ENCODE results near the gene ECSIT.
"Not testable (repeated sequence)": the region's sequence is repeated elsewhere in the genome, so short reads cannot be mapped to it uniquely, and the experiment has no call there.

The ECSIT gene, protein sequence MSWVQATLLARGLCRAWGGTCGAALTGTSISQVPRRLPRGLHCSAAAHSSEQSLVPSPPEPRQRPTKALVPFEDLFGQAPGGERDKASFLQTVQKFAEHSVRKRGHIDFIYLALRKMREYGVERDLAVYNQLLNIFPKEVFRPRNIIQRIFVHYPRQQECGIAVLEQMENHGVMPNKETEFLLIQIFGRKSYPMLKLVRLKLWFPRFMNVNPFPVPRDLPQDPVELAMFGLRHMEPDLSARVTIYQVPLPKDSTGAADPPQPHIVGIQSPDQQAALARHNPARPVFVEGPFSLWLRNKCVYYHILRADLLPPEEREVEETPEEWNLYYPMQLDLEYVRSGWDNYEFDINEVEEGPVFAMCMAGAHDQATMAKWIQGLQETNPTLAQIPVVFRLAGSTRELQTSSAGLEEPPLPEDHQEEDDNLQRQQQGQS

DNA sequence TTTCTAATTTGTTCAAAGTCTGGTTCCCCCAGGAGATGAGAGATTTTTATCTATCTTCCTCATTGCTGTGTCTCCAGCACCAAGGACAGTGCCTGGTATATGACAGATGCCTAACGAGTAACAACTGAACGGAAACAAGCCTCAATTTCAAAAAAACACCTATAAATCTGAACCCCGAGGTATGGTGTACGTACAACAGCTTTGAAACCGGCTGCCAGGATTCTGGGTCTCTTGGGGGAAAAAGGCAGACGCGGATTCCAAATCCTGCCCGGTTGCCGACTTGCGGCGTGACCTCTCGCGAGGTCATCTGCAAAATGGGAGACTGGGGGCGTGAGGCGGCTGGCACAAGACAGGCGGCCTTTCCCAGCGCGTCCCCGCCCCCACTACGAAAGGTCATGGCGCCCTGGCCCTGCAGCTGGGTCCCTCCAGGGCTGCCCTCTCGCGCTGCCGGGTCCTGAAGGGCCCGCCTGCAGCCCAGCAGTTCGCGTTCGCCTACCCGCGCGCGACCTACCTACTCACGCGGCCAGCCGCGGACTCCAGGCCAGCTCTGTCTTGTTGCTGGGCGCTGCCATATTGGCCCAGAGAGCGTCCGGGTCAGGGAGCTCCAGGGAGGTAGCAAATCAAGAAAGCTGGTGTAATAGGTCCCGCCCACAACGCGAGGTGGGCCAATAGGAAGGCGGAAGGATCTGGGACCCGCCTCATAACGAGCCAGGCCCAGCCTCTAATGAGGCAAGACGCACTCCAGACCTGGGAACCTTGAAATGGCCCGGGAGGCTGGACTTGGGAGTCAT lies at the start of gene ECSIT:
Gene ECSIT (minus strand): TSS at position 584 of the 791 bp plus-strand sequence. CDS start 9,964 bp downstream, outside the sequence.
- peak; percentile 93 for DNase-seq

DNA sequence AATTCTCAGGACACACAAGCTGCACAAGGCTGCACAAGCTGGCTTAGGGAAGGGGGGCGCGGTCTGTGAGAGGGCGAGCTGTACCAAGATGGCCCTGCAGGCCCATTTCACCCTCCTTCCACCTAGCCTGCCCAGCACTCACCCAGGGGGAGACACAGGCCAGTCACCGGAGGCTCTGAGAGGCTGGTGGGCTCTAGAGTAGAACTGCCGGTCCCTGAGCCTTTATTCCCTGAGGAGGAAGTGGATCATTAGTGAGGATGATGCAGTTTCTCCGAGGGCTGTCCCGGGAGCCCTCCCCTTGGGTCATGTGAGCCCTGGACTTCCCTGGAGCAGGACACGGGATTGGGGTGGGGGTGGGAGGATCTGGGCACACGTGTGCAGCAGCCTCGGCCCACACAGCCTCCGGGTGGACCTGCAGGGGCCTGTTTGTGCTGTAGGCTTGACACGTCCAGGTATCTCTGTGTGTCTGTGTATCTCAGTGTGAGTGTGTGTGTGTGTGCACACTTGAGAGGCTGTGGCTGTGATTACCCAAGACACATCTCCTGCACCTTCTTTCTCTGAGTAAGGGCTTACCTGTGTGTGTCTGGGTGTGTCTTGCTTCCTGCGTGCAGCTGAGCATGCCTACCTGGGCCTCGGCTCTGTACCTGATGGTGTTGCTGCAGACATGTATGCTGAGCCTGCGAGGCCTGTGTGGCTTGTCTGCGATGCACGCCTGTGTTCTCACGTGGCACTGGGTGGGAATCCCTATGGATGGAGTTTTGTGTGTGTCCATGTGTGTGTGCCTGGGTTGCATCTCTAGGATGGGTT lies 48.7 kb upstream of the ECSIT start, which contains the start of gene ACP5:
Gene ACP5 (minus strand): TSS at position 195 of the 807 bp plus-strand sequence. CDS start 328 bp downstream, outside the sequence.
- DNase-seq = no peak

DNA sequence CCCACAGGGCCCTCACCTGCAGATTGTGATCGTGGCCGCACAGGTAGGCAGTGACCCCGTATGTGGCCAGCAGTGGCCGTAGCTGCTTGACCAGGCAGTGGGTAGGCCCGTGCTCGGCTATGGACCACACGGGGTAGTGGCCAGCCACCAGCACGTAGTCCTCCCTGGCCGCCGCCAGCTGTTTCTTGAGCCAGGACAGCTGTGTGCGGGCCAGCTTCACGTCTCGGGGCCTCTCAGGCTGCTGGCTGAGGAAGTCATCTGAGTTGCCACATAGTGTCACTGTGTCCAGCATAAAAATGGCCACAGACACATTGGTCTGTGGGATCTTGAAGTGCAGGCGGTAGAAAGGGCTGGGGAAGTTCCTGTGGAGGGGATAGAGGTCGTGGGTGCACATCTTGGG lies 47.3 kb upstream of the ECSIT start:
- no peak for DNase-seq

DNA sequence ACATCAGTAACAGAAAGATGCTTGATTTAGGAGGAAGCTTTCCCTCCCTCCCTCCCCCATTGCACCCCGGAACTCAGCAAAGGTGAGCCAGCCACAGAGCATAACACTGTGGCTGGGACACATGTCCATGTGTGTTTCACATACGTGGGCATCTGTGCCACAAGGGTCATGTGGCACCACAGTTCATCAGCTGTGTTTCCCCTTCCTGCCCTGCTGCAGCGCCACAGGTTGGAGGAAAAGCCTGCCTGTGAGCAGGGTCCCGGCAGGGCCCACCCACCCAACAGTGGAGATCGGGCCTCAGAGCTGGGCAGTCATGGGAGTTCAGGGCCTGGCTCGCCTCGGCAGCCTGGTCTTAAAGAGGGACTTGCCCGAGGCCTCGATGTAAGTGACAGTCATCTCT lies 45.8 kb upstream of the ECSIT start:
- no peak for DNase-seq

DNA sequence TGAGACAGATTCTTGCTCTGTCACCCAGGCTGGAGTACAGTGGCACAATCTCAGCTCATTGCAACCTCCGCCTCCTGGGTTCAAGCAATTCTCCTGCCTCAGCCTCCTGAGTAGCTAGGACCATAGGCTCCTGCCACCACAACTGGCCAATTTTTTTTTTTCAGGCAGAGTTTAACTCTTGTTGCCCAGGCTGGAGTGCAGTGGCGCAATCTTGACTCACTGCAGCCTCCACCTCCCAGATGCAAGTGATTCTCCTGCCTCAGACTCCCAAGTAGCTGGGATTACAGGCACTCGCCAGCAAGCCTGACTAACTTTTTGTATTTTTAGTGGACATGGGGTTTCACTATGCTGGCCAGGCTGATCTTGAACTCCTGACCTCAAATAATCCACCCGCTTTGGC lies 44.8 kb upstream of the ECSIT start:
- not testable (repeated sequence) for DNase-seq

DNA sequence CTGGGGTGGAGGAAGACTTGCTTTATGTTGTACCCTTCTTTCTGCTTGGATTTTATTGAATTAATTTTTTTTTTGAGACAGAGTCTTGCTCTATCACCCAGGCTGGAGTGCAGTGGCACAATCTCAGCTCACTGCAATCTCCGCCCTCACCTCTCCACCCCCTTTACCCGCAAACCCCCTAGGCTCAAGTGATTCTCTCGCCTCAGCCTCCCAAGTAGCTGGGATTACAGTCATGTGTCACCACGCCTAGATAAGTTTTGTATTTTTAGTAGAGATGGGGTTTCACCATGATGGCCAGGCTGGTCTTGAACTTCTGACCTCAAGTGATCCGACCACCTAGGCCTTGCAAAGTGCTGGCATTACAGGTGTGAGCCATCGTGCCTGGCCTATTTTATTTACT lies 44.4 kb upstream of the ECSIT start:
- not testable (repeated sequence) for DNase-seq

DNA sequence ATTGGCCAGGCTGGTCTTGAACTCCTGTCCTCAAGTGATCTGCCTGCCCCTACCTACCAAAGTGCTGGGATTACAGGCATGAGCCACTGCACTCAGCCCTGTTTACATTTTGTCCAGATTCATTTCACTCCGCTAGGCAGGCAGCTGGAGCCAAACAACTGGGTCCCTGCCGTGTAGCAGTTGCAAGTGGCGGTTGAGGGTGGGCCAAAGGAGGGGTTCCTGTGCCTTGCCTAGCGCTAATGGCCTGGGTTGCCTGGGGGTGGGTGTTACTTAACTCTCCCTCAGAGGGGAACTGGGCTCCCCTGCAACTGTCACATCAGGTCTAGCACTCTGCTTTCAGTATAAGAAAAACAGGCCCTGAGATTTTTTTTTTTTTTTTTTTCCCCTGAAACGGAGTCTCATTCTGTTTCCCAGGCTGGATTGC lies 41.1 kb upstream of the ECSIT start:
- DNase-seq = no peak

DNA sequence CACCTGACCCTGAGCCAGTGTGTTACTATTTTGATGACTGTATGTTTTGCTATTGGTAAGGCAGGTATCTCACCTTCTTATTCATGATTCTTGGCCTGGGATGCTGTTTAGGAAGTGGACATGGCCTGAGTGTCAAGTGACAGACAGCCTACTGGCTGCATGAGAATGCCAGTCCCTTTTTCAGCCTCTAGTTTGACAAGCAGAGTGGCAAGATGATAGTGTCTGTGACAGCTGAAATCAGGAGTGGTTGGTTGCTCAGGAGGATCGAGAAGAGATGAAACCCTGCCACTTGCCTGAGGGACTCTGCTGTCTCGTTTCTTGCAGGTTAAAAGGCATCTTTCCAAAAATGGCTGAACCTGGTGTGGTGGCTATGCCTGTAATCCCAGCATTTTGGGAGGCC lies 37.2 kb upstream of the ECSIT start:
- no peak for DNase-seq

DNA sequence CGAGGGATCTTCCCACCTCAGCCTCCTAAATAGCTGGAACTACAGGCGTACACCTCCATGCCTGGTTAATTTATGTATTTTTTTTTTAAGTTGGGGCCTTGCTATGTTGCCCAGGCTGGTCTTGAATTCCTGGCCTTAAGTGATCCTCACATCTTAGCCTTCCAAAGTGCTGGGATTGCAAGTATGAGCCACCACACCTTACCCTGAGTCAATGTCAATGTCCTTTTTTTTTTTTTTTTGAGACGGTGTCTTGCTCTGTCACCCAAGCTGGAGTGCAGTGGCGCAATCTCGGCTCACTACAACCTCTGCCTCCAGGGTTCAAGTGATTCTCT lies 36.7 kb upstream of the ECSIT start:
- DNase-seq = not testable (repeated sequence)

DNA sequence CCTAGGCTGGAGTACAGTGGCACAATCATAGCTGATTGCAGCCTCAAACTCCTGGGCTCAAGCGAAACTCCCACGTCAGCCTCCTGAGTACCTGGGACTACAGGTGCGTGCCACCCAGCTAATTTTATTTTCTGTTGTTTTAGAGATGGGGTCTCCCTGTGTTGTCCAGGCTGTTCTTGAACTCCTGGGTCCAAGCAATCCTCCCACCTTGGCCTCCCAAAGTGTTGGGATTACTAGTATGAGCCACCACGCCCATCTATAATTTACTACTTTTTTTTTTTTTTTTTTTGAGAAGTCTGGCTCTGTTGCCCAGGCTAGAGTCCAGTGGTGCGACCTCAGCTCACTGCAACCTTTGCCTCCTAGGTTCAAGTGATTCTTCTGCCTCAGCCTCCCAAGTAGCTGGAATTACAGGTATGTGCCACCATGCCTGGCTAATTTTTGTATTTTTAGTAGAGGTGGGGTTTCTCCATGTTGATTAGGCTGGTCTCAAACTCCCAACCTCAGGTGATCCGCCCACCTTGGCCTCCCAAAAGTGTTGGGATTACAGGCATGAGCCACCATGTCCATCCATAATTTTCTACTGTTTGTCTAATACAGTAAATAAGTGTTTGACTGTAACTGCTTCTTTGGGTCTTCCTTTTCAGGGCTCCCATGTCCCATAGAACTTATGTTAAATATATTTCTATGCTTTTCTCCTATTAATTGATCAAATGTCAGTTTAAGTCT lies 35.3 kb upstream of the ECSIT start:
- not testable (repeated sequence) for DNase-seq

DNA sequence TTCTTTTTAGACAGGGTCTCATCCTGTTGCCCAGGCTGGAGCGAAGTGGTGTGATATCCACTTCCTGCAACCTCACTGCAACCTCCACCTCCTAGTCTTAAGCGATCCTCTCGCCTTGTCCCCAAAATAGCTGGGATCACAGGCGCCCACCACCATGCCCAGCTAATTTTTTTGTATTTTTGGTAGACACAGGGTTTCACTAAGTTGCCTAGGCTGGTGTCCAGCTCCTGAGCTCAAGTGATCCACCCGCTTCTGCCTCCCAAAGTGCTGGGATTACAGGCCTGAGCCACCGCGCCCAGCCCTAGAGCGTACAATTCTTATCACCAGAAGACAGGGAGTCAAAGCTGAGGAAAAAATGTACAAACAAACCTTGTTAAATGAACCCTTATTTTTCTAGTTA lies 34.6 kb upstream of the ECSIT start:
- DNase-seq = no peak

DNA sequence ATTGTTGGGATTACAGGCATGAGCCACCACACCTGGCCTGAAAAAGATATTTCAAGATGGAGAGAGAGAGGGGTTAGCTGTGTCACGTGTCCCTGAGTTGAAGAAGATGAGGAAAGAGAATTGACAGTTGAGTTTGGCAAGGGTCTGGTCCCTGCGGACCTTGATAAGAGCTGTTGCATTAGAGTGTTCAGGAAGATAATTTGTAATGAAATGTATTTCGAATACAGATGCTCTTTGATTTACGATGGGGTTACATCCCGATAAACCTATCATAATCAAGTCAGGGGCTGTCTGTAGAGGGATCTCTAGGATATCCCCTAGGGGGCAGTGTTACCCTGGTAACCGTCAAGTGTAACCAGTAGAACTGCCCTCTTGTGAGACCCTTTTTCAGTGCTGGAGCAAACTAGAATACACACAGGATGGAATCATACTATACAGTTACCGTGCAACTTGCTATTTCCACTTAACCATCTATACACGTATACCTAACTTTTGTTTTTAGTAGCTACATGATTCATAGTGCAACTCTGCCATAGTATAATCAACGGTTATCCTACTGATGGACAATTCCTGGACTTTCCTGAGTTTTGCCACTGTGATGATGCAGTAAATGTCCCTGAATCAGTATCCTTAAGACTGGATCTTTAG lies 31.6 kb upstream of the ECSIT start:
- DNase-seq = no peak

DNA sequence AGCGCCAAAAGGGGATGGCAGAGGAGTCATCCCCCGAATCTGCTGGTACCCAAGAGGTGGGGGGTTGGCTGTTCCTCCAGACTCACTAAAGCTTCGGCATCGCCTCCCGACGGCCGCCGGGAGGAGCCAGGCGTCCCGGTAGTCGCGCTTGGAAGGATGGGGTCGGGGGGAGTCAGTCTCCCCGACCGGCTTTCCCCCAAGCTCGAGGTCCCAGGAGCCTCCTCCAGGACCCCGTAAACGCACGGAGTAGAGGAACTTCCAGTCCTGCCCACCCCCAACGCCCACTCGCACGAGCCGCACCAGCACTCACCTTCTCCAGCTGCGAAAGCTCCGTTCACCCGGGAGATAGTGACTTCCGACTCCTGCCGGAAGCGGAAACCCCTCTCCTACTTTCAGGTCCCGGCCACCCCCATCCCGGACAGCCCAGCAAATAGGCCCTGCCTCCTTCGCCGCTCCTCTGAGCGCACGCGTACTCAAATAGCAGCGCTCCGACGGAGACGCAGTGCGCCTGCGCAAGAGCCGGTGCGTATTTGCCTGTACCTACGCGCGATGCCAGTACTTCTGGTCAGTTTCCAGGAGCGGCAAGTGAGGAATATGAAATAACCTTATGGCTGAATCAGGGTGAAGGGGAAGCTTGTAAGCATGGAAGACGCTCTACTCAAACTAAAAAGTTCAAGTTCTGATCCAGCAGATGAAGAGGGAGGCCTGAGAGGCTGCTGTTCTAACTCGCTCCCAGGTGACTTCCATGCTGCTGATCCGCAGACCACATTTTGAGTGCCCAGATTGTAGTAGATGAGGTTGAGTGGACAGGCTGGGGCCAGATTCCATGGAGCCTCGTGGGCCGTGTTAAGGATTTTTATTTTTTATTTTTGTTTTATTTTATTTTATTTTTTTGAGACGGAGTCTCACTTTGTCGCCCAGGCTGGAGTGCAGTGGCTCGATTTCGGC lies 30.2 kb upstream of the ECSIT start, which contains the start of gene ELOF1:
Gene ELOF1 (minus strand): TSS at position 350 of the 948 bp plus-strand sequence. CDS start 4,883 bp downstream, outside the sequence.
- peak; percentile 98 for DNase-seq

DNA sequence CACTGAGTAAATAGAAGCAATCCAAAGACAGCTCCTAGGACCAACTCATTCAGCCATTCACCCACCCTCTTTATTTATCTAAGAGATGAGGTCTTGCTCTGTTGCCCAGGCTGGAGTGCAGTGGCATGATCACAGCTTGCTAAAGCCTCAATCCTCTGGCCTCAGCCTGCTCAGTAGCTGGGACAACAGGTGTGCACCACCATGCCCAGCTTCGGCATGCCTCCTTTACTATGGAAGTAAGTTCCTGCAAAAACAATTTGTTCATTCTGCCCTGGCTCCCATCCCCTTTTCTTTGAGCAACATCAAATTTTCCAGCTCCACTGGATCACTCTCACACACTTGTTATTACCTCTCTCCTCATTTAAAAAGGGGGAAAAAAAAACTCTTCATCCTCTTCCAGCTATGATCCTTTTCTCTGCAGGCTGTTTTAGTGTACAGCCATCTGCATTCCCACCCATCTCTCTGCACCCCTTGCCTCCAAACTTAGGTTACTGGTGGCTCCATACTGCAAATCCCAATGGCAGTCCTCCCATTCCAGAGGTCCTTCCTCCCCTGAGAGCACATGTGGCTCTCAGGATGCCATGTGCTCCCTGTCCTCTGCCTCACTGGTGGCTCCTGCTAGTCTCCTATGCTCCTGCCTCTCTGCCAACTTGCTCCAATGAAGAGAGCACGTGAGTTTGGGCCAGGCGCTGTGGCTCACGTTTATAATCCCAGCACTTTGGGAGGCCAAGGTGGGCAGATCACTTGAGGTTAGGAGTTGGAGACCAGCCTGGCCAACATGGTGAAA lies 27.9 kb upstream of the ECSIT start:
- no peak for DNase-seq

DNA sequence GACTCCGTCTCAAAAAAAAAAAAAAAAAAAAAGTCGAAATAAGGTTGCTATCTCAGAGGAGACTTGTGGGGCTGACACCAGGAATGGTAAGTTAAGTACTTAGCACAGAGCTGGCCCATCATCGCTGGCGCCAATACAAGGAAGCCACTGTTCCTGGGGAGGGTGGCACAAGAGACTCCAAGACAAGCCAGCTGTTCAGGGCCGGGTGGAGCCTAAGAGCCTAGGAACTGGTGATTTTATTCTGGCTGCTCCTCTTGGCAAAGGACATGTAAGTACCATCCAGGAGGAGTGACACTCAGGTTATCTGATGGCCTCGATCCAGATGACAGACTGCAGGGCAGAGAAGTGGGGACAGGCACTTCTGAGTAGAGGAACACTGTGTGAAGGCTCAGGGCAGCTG lies 26.3 kb upstream of the ECSIT start:
- DNase-seq = no peak

DNA sequence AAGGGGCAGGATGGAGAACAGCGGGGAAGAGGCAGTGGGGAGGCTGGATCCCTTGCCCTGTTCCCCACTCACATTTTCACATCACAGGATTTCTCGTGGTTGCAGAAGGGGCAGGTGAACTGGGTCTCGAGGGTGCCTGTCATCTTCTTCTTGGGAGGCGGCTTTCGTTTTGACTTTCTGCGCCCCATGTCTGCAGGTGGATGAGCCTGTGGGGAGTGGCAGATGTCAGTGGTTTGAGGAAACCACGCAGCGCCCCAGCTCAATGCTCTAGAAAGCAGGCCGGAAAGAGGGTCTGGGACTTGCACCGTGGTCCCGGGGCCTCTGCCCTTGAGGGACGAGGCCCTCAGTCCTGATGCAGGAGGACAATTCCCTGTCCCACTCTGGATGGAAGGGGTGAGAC lies 25.2 kb upstream of the ECSIT start:
- no peak for DNase-seq

DNA sequence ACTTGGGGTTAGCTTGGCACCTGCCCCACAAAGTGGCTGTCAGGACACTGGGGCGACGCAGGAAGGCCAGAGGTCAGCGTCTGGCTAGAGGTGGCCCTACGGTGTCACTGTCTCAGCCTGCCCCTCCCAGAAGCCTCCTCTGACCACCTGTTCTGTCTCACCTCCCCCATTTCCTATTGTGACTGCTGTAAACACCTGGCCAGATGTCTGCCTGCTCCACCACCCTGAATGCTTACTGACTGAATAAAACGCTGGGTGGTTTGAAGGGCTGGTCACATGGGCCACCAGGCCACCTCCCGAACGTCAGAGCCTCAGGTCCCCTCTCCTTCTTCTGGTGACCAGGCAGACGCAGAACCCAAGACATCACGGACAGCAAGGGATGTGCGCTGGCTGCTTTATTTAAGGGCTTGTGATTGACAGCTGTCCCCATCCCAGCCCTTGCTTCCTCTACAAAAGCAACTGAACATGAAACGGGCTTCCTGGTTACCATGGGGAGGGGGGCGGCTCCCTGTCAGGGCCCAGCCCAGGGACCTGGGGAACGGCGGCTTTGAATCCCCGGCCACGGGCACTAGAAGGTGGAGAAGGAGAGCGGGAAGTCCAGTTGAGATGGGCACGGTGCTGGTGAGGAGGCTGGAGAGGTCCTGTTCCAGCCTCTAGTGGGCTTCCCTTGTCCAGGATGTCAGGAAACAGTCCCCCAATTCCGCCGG lies 23.9 kb upstream of the ECSIT start:
- no peak for DNase-seq

DNA sequence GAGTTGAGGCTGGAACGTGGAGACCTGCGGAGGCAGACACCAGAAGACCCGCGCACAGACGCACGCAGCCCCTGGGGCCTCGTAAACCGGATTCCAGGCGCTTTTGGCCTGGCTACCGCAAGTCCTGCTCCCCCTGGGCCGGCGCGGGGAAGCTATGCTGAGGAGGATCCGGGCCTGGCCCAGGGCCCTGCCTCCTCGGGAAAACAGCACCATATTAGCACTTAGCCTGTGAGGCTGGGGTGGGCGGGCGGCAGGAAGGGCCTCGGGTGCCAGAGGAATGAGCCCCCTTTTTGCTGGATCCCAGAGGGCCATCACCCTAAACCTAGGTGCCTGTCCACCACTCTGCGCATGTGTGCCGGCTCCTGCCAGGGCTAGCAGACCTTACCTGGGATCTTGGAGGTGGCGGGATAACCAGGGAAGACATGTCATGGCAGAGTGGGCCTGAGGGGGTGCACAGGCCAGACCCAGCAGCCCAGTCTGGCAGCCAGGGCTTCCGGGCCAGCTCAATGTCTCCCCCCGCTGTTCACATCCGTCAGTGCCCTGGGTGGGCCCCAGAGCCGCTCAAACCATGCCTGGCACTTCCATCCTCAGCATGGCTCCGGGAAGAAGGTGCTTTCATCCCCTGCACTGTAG lies 22.8 kb upstream of the ECSIT start:
- DNase-seq = no peak

DNA sequence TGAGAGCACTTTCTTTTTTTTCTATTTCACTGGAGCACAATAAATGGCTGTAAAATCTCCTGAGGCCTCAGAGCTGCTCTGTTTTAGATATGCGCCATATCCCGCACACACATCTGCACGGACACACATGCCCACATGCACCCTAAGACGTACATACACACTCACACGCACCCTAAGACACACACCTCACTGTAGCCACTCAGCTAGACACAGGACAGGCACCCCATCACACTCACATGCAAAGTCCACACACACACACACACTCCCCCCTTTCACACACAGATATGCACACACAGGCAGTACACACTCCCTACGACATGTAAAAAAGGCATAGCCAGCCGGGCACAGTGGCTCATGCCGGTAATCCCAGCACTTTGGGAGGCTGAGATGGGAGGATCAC lies 21.3 kb upstream of the ECSIT start:
- no peak for DNase-seq
